ENCODE measurements around the gene CCDC73. TPM values are rescaled to one million over a fixed set of nuclear protein-coding genes. Genes with fewer than 3 reads are reported as not detected.
"Not testable (repeated sequence)": the region's sequence is repeated elsewhere in the genome, so short reads cannot be mapped to it uniquely, and the experiment has no call there.

CCDC73 gene
- not detected for total RNA-seq
- long read RNA-seq, partial matches to known transcripts = 0 of 1 reads
- long read RNA-seq, other reads (novel, unspliced or antisense) = 1 of 1 reads

- intact Hi-C loops (cut with DNase I) = loop anchor here (5.0 to 10.0 kb wide), 3 partner anchors 82 to 472 kb away; no protein-coding TSS in a partner anchor
- DNase-seq (ENCODE audit: low spot score) = no peak
Observed at GRCh38 chr11:32794439-32794838, at the start of gene CCDC73. Gene CCDC73 (minus strand): TSS chr11:32794662. CDS start chr11:32760243, 34,419 bp downstream.

GRCh38 chr11:32843544-32843943 is 49.1 kb upstream of the CCDC73 start:
- intact Hi-C loops (cut with DNase I) = no loop called here
- no peak for DNase-seq (ENCODE audit: low spot score)

GRCh38 chr11:32840587-32840986 is 46.1 kb upstream of the CCDC73 start:
- intact Hi-C loops (cut with DNase I) = no loop called here
- no peak for DNase-seq (ENCODE audit: low spot score)

- intact Hi-C loops (cut with DNase I) = no loop called here
- no peak for DNase-seq (ENCODE audit: low spot score)
Observed at GRCh38 chr11:32839308-32839707, 44.8 kb upstream of the CCDC73 start.

GRCh38 chr11:32838505-32839274 is 44.2 kb upstream of the CCDC73 start:
- intact Hi-C loops (cut with DNase I) = no loop called here
- no peak for DNase-seq (ENCODE audit: low spot score)

- intact Hi-C loops (cut with DNase I) = no loop called here
Observed at GRCh38 chr11:32836946-32837345, 42.5 kb upstream of the CCDC73 start.

GRCh38 chr11:32833921-32834320 is 39.5 kb upstream of the CCDC73 start:
- intact Hi-C loops (cut with DNase I) = no loop called here
- DNase-seq (ENCODE audit: low spot score) = no peak

More at GRCh38 chr11:32836946-32837345, 42.5 kb upstream of the CCDC73 start:
- DNase-seq (ENCODE audit: low spot score) = no peak

- intact Hi-C loops (cut with DNase I) = no loop called here
- DNase-seq (ENCODE audit: low spot score) = no peak
Observed at GRCh38 chr11:32831221-32831620, 36.8 kb upstream of the CCDC73 start.

- intact Hi-C loops (cut with DNase I) = no loop called here
- no peak for DNase-seq (ENCODE audit: low spot score)
Observed at GRCh38 chr11:32830796-32831195, 36.3 kb upstream of the CCDC73 start.

- intact Hi-C loops (cut with DNase I) = no loop called here
- peak; percentile 79 for DNase-seq (ENCODE audit: low spot score)
Observed at GRCh38 chr11:32830413-32830738, 35.9 kb upstream of the CCDC73 start.

GRCh38 chr11:32829680-32830412 is 35.4 kb upstream of the CCDC73 start, which contains the start of gene PRRG4:
Gene PRRG4 (plus strand): TSS chr11:32829927. CDS start chr11:32830530, 603 bp downstream.
- peak; percentile 82 for DNase-seq (ENCODE audit: low spot score)
- intact Hi-C loops (cut with DNase I) = no loop called here

GRCh38 chr11:32829157-32829679 is 34.8 kb upstream of the CCDC73 start:
- DNase-seq (ENCODE audit: low spot score) = no peak
- intact Hi-C loops (cut with DNase I) = no loop called here

GRCh38 chr11:32827276-32827675 is 32.8 kb upstream of the CCDC73 start:
- intact Hi-C loops (cut with DNase I) = no loop called here
- no peak for DNase-seq (ENCODE audit: low spot score)

GRCh38 chr11:32826113-32826512 is 31.7 kb upstream of the CCDC73 start:
- intact Hi-C loops (cut with DNase I) = no loop called here

GRCh38 chr11:32823617-32824016 is 29.2 kb upstream of the CCDC73 start:
- intact Hi-C loops (cut with DNase I); DNase-seq (ENCODE audit: low spot score): not testable (repeated sequence)

More at GRCh38 chr11:32826113-32826512, 31.7 kb upstream of the CCDC73 start:
- no peak for DNase-seq (ENCODE audit: low spot score)

GRCh38 chr11:32821917-32822560 is 27.6 kb upstream of the CCDC73 start:
- intact Hi-C loops (cut with DNase I) = no loop called here
- no peak for DNase-seq (ENCODE audit: low spot score)

GRCh38 chr11:32821517-32821916 is 27.1 kb upstream of the CCDC73 start:
- intact Hi-C loops (cut with DNase I) = no loop called here
- no peak for DNase-seq (ENCODE audit: low spot score)

GRCh38 chr11:32820497-32820896 is 26.0 kb upstream of the CCDC73 start:
- intact Hi-C loops (cut with DNase I) = no loop called here
- no peak for DNase-seq (ENCODE audit: low spot score)

- intact Hi-C loops (cut with DNase I) = no loop called here
- DNase-seq (ENCODE audit: low spot score) = no peak
Observed at GRCh38 chr11:32819187-32819586, 24.7 kb upstream of the CCDC73 start.

GRCh38 chr11:32817852-32818183 is 23.4 kb upstream of the CCDC73 start:
- no peak for DNase-seq (ENCODE audit: low spot score)
- intact Hi-C loops (cut with DNase I) = no loop called here
